GM12878 (cell line): Measurements from ENCODE around the gene WNT16. TPM values are rescaled to one million over a fixed set of nuclear protein-coding genes. Genes with fewer than 3 reads are reported as not detected.

Experiments
- ATAC-seq: fragments of 200-7000 bp; cut with Tn5 transposase; 3 replicates; pipeline ENCODE4 v1.9.1; 2020; ENCODE audit warnings: mild to moderate bottlenecking, moderate library complexity
- BruUV-seq: library from RNA; stranded (reverse); fragments of 400-500 nt; replicated peaks from 2 replicates; lab custom pipeline; 2021; lab: Mats Ljungman, UMichigan
- CTCF ChIA-PET: fragments of 300-600 bp; sonication (Branson Sonifier 250); formaldehyde crosslinking; extraction: SDS; loops from one replicate; lab custom pipeline; 2021; ENCODE audit warnings: inconsistent platforms; lab: Yijun Ruan, JAX
- POLR2A ChIA-PET: fragments of 350-600 bp; formaldehyde crosslinking; extraction: SDS; loops from one replicate; lab custom pipeline; 2021; ENCODE audit warnings: inconsistent platforms; lab: Charles Lee
- RAD21 ChIA-PET: fragments of 300-600 bp; sonication (Branson Sonifier 250); formaldehyde crosslinking; loops from one replicate; lab custom pipeline; 2023; ENCODE audit warnings: antibody characterized with exemption; ENCODE audit not compliant: unreplicated experiment; lab: Charles Lee
- SMC1A ChIA-PET: fragments of 300-600 bp; sonication (Branson Sonifier 250); formaldehyde crosslinking; loops from one replicate; lab custom pipeline; 2023; ENCODE audit not compliant: unreplicated experiment, uncharacterized antibody; lab: Charles Lee
- DNase-seq: peaks from one replicate; pipeline ENCODE4 v3.0.0-alpha.2; 2011; ENCODE audit warnings: low read depth, low spot score
- FAIRE-seq: peaks from 3 replicates; lab custom pipeline; 2011; peaks lifted over from hg19 to GRCh38; lab: Jason Lieb, UNC
- H2AFZ ChIP-seq: 2 replicates; pipeline ENCODE4 v1.6.0; 2011; ENCODE audit warnings: low read depth, low read length, control low read depth; ENCODE audit not compliant: control insufficient read depth
- H3K27ac ChIP-seq: 2 replicates; pipeline ENCODE4 v1.5.1; 2011; ENCODE audit warnings: control low read depth; ENCODE audit not compliant: control insufficient read depth, insufficient read depth
- H3K27me3 ChIP-seq, 2 experiments: replicated peaks in 1 of 2; 2 replicates each; pipeline versions ENCODE4 v1.6.0 to v1.6.1; 2011; ENCODE audit warnings: low read length in 1 of 2; ENCODE audit not compliant: control insufficient read depth in 2 of 2, insufficient read depth in 2 of 2
- H3K36me3 ChIP-seq, 2 experiments: 2 replicates each; pipeline ENCODE4 v1.5.1; 2011; ENCODE audit warnings: low read length in 1 of 2; ENCODE audit not compliant: control insufficient read depth in 2 of 2, insufficient read depth in 2 of 2
- H3K4me1 ChIP-seq: 2 replicates; pipeline ENCODE4 v1.6.1; 2011; ENCODE audit warnings: mild to moderate bottlenecking, low read length, moderate library complexity, mixed read lengths; ENCODE audit not compliant: control insufficient read depth, insufficient read depth
- H3K4me2 ChIP-seq: 2 replicates; pipeline ENCODE4 v1.6.0; 2011; ENCODE audit warnings: control low read depth; ENCODE audit not compliant: control insufficient read depth, insufficient read depth
- H3K4me3 ChIP-seq: fragments of 200-600 bp; sonication (generic); 2 replicates; pipeline ENCODE4 v1.5.1; 2016
- H3K79me2 ChIP-seq: 2 replicates; pipeline ENCODE4 v1.6.0; 2011; ENCODE audit warnings: low read length; ENCODE audit not compliant: control insufficient read depth, insufficient read depth
- H3K9ac ChIP-seq: 2 replicates; pipeline ENCODE4 v1.8.0; 2011; ENCODE audit warnings: low read length, control low read depth, mixed read lengths; ENCODE audit not compliant: control insufficient read depth, insufficient read depth
- H3K9me3 ChIP-seq: replicated peaks from 3 replicates; pipeline ENCODE4 v1.5.1; 2011; ENCODE audit warnings: mild to moderate bottlenecking, low read length; ENCODE audit not compliant: control insufficient read depth, insufficient read depth
- H4K20me1 ChIP-seq: 2 replicates; pipeline ENCODE4 v1.6.0; 2011; ENCODE audit not compliant: control insufficient read depth, insufficient read depth
- BCL11A ChIP-seq: IDR thresholded peaks from 2 replicates; pipeline ENCODE4 v1.6.1; 2011; ENCODE audit warnings: low read depth, low read length
- FOXM1 ChIP-seq: IDR thresholded peaks from 2 replicates; pipeline ENCODE4 v1.6.1; 2012; ENCODE audit warnings: low read depth, mild to moderate bottlenecking, inconsistent platforms, low read length, moderate library complexity
- MYC ChIP-seq: IDR thresholded peaks from 2 replicates; pipeline ENCODE4 v1.6.1; 2011; ENCODE audit warnings: mild to moderate bottlenecking, low read length, moderate library complexity, inconsistent platforms; ENCODE audit not compliant: insufficient read depth, insufficient replicate concordance, insufficient read length, severe bottlenecking
- NFYA ChIP-seq: IDR thresholded peaks from 2 replicates; pipeline ENCODE4 v1.6.1; 2011; ENCODE audit warnings: low read depth, mild to moderate bottlenecking, low read length, improper control_type of control experiment, borderline replicate concordance
- SRF ChIP-seq, 2 experiments: IDR thresholded peaks; 2 replicates each; pipeline ENCODE4 v1.6.1; 2011; ENCODE audit warnings: low read depth in 2 of 2, low read length in 2 of 2, mild to moderate bottlenecking in 1 of 2, moderate library complexity in 1 of 2
- STAT3 ChIP-seq: IDR thresholded peaks from 2 replicates; pipeline ENCODE4 v1.6.1; 2011; ENCODE audit warnings: low read depth, low read length, improper control_type of control experiment
- SUPT20H ChIP-seq: IDR thresholded peaks from 2 replicates; pipeline ENCODE4 v1.6.1; 2011; ENCODE audit warnings: low read depth, mild to moderate bottlenecking, low read length, moderate library complexity, borderline replicate concordance; ENCODE audit not compliant: control insufficient read depth
- TCF12 ChIP-seq: IDR thresholded peaks from 2 replicates; pipeline ENCODE4 v1.6.1; 2011; ENCODE audit warnings: low read depth, mild to moderate bottlenecking, low read length
- WGBS: methylation state at CpG from one replicate; pipeline ENCODE4 v1.1.6; 2016; ENCODE audit warnings: low lambda C conversion rate; ENCODE audit not compliant: insufficient replicate concordance, insufficient coverage; ENCODE audit errors: missing lambda C conversion rate; 5-methylcytosine and 5-hydroxymethylcytosine counted together
- in situ Hi-C: fragments of 300-500 bp; cut with MboI; formaldehyde crosslinking; loops from 9 replicates; pipeline ENCODE4 v1.14.3; 2018; ENCODE audit warnings: mixed read lengths
- intact Hi-C: fragments of 100-400 bp; cut with micrococcal nuclease; formaldehyde crosslinking; loops from one replicate; pipeline ENCODE4 v1.14.2; 2022; ENCODE audit not compliant: unreplicated experiment
- polyA plus RNA-seq, 11 experiments: library from polyadenylated mRNA; depleted of rRNA in 4 of 11; unstranded in 6 of 11; stranded (reverse) in 5 of 11; fragments of >200 nt; fragmentation: Nextera tagmentation in 4 of 11; fragmentation: Illumina TruSeq in 1 of 11; extraction: Ambion mirVana in 4 of 11; extraction: Trizol in 1 of 11; gene quantifications; 1 replicate in 1 of 11; 2 replicates in 10 of 11; pipeline versions ENCODE4 v1.2.1 to v1.2.3, GENCODE V29; 2011 to 2016; ENCODE audit warnings: inconsistent platforms in 2 of 11, missing spikeins in 2 of 11, low read depth in 1 of 11
- total RNA-seq, 4 experiments: library from RNA; depleted of rRNA in 3 of 4; stranded (reverse); fragments of >200 nt in 3 of 4; fragmentation: Illumina TruSeq in 1 of 4; extraction: Trizol in 1 of 4; gene quantifications; 2 replicates each; pipeline versions ENCODE4 v1.2.1 to v1.2.3, GENCODE V29; 2013 to 2021
- TF ChIP-seq, protein P1 (sequence below): fragments of 450-650 bp; IDR thresholded peaks from 2 replicates; pipeline ENCODE4 v1.6.1; 2017; ENCODE audit warnings: mild to moderate bottlenecking, low read depth, inconsistent platforms; ENCODE audit not compliant: poor library complexity, severe bottlenecking
- TF ChIP-seq, protein P2 (sequence below): fragments of 450-650 bp; formaldehyde crosslinking; IDR thresholded peaks from 2 replicates; pipeline ENCODE4 v1.4.0; 2020; ENCODE audit warnings: mild to moderate bottlenecking, moderate library complexity

Gene WNT16
- total and polyA plus RNA-seq, 10 of the 15 experiments (the other 5 are each of a cell fraction or from before 2014, with no cell fraction given): 0.05 to 0.11 (median 0.06) TPM; not detected in 5

DNA sequence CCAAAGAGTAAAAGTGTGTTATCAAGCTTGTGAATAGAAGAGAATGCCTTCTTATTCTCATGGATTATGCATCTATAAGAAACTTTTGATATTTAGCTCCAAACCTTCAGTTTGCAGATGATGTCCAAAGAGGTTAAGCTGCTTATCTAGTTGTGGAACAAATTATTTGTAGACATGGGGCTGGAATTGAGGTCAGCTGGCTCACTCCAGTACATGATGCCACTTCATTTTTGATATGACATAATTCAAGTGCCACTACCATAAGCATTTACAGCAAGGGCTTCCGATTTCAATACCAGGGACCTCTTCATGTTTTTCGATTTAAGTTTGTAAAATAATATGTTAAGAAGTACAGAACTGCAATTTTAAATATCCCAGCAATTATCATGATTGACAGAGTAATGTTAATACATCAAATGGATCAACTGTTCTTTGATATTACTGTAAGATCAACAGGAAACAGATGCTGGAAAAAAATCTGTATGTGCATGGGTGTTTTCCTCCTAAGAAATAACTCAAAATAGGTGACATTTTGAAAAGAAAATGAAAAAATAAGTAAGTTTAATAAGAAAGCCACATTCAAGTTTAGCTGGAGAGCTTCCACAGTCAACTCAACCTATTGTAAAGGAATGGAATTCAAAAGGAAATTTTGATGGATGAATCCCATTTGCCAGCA, 54.6 kb downstream of the WNT16 start:
- H3K9me3 ChIP-seq: no peaks in the 10 kb centered on the region; the same call in 1 of the 3 replicates
- FAIRE-seq (no peak), DNase-seq (no peak), ATAC-seq (no peak)
- POLR2A ChIA-PET: interaction anchor here (0.6 to 8.7 kb wide), 5 partner anchors 10 to 122 kb away, joined by 3 to 81 read pairs (median 7); partner anchors contain the start of gene FAM3C
- CTCF ChIA-PET: interaction anchor here (1.1 to 12.1 kb wide), 7 partner anchors 9 to 147 kb away, joined by 3 to 87 read pairs (median 5); partner anchors contain the start of gene FAM3C
- RAD21 ChIA-PET: interaction anchor here (0.5 to 10.5 kb wide), 4 partner anchors 11 to 239 kb away, joined by 3 to 272 read pairs (median 124); partner anchors contain the start of gene FAM3C
- H3K4me2 ChIP-seq: 0 out of 2 replicates have a peak overlapping the region, but pooled peaks have one; percentile 30
- no TSS peak for BruUV-seq
- H2AFZ ChIP-seq: no peak overlapping the region
- H3K4me3 ChIP-seq: no peak overlapping the region
- in situ Hi-C loops: loop anchor here (25.0 kb wide), 1 partner anchor 971 kb away; no protein-coding TSS in a partner anchor
- SMC1A ChIA-PET: interaction anchor here (0.9 to 13.5 kb wide), 8 partner anchors 8 to 164 kb away, joined by 3 to 281 read pairs (median 14); partner anchors contain the start of gene FAM3C
- peak overlapping the region; percentile 34 for H3K27ac ChIP-seq
- peaks cover 0 to 5% of the 10 kb centered on the region in 2 experiments; a peak in 2 of 4 replicates for H3K36me3 ChIP-seq
- peaks cover 66% of the 10 kb centered on the region for H3K79me2 ChIP-seq
- WGBS: 78% methylated on average over 2 of the region's 2 CpGs
- H4K20me1 ChIP-seq: no peaks in the 10 kb centered on the region
- H3K4me1 ChIP-seq: peaks cover 38% of the 10 kb centered on the region
- TF ChIP-seq SRF (IDR thresholded peaks at IDR 0.05; ENCODE audit: low read depth in 2 of 2, low read length in 2 of 2): no peak
- TF ChIP-seq MYC: no peak
- TF ChIP-seq FOXM1: no peak
- no peak for TF ChIP-seq SUPT20H
- TF ChIP-seq TCF12: no peak
- TF ChIP-seq BCL11A: no peak
- TF ChIP-seq STAT3: no peak
- TF ChIP-seq, protein P1, sequence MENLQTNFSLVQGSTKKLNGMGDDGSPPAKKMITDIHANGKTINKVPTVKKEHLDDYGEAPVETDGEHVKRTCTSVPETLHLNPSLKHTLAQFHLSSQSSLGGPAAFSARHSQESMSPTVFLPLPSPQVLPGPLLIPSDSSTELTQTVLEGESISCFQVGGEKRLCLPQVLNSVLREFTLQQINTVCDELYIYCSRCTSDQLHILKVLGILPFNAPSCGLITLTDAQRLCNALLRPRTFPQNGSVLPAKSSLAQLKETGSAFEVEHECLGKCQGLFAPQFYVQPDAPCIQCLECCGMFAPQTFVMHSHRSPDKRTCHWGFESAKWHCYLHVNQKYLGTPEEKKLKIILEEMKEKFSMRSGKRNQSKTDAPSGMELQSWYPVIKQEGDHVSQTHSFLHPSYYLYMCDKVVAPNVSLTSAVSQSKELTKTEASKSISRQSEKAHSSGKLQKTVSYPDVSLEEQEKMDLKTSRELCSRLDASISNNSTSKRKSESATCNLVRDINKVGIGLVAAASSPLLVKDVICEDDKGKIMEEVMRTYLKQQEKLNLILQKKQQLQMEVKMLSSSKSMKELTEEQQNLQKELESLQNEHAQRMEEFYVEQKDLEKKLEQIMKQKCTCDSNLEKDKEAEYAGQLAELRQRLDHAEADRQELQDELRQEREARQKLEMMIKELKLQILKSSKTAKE: no peak
- TF ChIP-seq, protein P2, sequence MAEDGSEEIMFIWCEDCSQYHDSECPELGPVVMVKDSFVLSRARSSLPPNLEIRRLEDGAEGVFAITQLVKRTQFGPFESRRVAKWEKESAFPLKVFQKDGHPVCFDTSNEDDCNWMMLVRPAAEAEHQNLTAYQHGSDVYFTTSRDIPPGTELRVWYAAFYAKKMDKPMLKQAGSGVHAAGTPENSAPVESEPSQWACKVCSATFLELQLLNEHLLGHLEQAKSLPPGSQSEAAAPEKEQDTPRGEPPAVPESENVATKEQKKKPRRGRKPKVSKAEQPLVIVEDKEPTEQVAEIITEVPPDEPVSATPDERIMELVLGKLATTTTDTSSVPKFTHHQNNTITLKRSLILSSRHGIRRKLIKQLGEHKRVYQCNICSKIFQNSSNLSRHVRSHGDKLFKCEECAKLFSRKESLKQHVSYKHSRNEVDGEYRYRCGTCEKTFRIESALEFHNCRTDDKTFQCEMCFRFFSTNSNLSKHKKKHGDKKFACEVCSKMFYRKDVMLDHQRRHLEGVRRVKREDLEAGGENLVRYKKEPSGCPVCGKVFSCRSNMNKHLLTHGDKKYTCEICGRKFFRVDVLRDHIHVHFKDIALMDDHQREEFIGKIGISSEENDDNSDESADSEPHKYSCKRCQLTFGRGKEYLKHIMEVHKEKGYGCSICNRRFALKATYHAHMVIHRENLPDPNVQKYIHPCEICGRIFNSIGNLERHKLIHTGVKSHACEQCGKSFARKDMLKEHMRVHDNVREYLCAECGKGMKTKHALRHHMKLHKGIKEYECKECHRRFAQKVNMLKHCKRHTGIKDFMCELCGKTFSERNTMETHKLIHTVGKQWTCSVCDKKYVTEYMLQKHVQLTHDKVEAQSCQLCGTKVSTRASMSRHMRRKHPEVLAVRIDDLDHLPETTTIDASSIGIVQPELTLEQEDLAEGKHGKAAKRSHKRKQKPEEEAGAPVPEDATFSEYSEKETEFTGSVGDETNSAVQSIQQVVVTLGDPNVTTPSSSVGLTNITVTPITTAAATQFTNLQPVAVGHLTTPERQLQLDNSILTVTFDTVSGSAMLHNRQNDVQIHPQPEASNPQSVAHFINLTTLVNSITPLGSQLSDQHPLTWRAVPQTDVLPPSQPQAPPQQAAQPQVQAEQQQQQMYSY (CRISPR knock-in tag): no peak
- TF ChIP-seq NFYA: no peak
- H3K9ac ChIP-seq: no peak overlapping the region
- intact Hi-C loops: loop anchor here (10.0 kb wide), 2 partner anchors 529 to 1251 kb away; partner anchors contain the start of gene TSPAN12
- H3K27me3 ChIP-seq: no peaks in the 10 kb centered on the region
